CD4-positive, alpha-beta T cell treated with Interleukin-15 for 4 hours (primary cell): Measurements from ENCODE around the gene MAML3.

Source experiments
- DNase-seq: peaks from one replicate; pipeline ENCODE4 v3.0.0-alpha.2; 2020; ENCODE audit warnings: low spot score

Gene MAML3

GRCh38 chr4:139808808-139809756 is 344.9 kb downstream of the MAML3 start:
- no peak for DNase-seq

DNA sequence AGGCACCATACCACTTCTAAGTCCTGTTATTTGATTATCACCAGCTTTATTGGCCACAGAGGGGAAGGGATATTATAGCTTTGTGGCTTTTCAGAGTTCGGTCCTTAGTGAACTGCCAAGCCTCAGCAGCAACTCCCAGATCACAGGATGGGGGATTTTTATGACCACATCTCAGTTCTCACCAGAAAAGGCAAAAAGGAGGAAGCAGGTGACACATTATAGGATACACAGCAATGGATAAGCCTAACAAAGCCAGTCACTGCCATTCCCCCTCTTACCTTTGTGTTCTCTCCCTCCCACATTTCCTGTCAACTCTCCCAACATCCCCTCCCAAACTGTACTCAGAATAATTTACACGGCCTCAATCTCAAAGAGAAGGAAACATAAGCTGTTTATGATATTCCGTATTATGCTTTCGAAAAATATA is 345.6 kb downstream of the MAML3 start:
- no peak for DNase-seq

- no peak for DNase-seq
Measured at GRCh38 chr4:139807483-139807882, 346.5 kb downstream of the MAML3 start.

DNA sequence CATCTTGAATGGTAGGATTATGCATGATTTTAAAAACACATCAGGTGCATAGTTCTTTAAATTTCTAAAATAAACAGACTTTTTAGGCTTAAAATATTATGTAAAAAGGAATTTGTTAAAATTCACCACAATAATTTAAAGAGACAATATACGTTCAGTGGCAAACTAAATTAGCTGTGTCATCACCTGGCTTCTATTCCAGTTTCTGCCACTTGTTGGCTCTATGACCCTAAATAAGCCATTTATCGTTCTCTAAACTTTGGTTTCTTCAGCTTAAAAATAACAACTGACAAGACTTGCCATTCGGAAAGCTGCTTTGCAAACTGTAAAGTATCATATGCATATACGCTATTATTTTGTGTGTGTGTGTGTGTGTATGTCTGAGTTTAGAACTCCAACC is 347.1 kb downstream of the MAML3 start:
- no peak for DNase-seq

DNA sequence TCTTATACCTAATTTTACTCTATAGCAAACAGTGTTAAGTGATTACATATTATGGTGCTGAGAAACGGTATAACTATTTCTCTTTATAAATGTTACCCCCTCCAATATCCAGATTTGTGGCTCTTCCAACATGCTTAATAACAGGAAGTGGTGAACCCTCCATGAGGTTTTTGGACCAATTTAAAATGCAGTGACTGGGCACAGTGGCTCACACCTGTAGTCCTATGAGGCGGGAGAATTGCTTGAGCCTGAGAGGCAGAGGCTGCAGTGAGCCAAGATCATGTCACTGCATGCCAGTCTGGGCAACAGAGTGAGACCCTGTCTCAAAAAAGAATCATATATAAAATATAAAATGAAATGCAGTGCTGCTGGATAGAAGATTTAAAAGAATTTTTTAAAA is 351.1 kb downstream of the MAML3 start:
- no peak for DNase-seq

DNA sequence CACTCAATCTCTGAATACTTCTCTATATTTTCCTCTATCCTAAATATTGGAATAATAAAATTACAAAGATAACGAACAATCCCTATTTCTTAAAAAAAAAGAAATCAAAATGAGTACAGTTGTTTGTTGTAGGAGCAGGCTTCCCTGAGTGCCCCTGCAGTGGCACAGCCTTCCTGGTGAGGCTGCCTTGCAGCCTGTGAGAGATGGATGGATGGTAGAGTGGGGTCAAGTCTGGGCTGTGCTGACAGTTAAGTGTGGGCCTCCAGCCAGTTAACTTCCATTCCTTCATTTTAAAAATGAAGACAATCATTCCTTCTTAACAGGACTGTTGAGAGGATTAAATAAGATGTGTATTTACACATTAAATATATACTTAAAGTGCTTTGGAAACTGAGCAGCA is 351.5 kb downstream of the MAML3 start:
- no peak for DNase-seq

- no peak for DNase-seq
Measured at GRCh38 chr4:139801895-139802294, 352.1 kb downstream of the MAML3 start.

DNA sequence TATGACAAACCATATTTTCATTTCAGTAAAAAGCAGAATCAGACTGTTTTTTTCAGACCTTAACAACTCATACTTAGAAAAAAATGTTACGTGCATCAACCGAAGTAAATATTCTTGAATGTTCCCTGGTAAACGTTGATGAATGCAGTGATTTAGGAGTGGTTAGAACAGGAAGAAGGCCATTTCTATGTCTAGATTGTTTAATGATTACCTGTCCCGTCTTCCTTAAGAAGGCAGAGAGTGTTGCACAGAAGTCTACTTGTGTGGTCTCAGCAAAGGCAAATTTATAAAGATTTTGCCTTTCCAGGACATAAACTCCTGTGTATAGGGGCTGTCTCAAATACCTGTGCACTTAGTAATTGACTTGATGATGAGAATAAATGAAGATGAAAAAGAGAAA is 353.9 kb downstream of the MAML3 start:
- DNase-seq: no peak

DNA sequence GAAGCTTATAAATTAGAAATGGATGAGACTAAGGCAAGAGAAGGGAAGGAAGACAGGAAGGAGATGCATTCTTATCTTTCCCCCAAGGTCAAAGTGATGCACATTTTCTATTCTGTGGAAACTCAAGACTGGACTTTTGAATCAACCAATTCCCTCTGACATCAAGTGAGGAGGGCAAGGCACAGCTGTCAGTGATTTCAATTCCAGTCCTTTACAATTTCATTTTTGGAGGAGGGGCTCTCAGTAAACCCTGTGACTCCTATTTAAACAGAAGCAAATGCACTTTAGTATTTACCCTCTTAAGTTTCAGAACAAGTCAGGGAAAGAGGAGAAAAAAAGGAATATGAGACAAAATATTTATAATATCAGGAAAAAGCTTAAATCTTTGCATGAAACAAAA is 354.4 kb downstream of the MAML3 start:
- DNase-seq: no peak

GRCh38 chr4:139798456-139798855 is 355.5 kb downstream of the MAML3 start:
- no peak for DNase-seq

DNA sequence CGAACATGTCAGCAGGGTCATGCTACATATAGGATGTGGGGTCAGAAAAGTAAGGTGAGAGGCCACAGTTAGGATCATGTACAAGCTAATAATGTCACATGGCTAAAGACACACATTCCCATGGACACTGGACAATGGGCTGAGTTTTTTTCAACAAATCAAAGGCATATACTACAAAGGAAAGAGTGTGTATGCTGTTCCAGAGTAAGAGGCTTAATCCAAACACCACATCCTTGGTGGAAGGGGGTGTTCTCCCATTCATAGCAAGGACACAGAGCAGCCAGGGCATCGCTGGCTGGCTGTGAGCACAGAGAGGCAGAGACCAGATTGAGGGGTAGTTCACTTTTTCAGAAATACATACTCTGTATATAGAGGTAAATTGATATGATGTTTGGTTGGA is 356.7 kb downstream of the MAML3 start:
- DNase-seq: no peak

- DNase-seq: no peak
Measured at GRCh38 chr4:139795527-139796314, 358.3 kb downstream of the MAML3 start.

- no peak for DNase-seq
Measured at GRCh38 chr4:139794158-139794954, 359.6 kb downstream of the MAML3 start.

DNA sequence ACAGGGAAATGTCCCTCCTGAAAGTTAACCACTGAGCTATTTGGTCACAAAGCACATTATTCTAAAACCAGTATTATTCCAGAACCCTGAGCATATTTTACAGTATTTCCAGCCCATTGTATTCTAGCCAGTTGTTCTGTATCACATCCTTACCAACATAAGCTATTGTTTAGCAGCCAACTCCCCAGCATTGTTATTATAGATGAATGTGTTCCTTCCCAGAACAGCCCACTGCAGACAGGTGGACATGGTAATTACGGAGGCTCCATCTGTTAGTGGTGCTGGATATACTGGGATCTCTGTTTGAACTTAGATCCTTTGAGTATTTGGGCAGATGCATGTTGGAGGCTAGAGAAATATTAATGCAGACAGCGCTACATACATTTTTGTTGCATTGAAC is 362.3 kb downstream of the MAML3 start:
- no peak for DNase-seq

- no peak for DNase-seq
Measured at GRCh38 chr4:139790291-139790690, 363.7 kb downstream of the MAML3 start.

DNA sequence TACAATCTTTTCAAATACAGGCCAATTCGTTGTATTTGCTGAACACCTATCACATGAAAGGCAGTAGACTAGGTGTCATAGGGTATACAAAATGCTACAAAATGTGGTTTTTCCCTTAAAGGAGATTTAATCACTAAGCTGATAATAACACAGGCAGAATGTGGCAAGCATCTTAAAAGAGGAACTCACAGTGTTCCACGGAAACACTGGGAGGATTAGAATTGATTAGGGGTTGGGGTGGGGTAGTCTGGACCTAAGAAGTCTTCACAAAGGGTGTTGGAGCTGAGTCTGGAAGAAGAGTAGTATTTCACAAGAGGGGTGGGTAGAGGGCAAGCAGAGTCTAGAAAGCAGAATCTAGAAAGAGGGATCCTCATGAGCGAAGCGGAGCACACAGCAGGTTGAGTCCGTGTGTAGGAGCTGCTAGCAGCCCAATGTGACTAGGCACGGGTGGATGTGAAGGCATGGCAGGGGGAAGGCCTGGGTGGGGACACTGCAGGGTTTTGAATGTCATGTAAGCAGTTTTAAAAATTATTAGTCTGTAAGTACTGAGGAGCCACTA is 364.8 kb downstream of the MAML3 start:
- no peak for DNase-seq

GRCh38 chr4:139786494-139787354 is 367.3 kb downstream of the MAML3 start:
- DNase-seq: no peak

GRCh38 chr4:139785356-139785755 is 368.6 kb downstream of the MAML3 start:
- no peak for DNase-seq

DNA sequence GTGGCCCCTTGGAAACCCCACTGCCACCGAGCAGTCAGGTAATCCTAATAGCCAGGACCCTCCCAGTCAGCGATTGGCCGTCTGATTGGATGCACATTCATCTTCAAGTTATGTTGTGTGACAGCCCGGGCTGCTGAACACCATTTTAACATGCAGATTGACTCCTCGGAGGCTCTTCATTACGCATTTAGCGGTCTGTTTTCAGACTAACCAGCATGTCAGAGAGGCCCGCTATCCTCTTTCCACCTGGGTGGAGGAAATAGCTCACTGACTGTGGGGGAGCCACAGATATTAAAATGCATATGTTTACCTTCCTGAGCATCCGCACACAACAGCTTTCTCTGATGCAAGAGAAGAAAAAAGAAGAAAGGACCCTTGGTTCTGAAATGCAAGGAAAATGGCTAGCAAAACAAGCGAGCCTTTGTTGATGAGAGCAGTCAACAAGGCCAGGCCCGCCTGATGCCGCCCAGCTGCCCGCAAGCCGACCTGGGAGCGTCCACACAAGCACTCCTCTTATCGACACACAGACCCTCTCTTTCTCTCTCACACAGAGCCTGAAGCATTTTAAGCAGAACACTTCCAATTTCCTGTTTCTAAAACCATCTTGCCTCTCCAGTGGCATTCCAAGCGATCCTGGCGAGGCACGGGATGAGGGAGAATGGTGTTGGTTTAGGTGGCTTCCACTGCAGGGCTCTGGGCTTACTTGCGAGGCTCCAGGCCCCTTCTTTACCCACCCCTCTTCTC is 370.1 kb downstream of the MAML3 start:
- DNase-seq: no peak

DNA sequence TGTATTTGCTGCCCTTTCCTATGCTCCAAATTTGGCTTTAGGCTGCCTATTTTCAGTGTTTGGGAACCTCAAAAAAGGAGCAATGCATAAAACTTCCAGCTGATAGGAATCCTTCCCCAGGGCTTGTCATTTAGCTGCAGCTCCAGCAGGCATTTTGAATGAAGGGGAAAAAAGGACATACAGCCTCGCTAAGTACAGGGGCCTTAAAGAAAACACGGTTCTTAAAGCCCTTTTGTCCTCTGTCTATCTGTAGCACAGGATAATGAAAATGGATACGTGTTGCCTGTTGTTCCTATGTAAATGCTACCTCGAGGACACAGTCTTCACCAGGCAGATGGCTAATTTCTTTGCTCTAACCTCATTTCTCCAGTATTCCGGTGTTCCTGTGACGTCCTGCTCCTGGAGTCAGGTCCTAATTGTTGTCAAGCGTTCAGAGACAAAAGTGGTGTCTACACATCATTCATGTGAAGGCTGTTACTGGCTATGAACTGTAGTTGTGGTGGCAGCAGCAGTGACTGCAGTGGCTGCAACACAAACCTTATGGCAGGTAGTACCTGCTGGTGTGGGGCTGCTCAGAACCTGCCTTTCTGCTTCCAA is 371.0 kb downstream of the MAML3 start:
- DNase-seq: no peak
